Stomach (tissue), 9 donors: ENCODE data around the gene NUDT4. TPM values are rescaled to one million over a fixed set of nuclear protein-coding genes. Genes with fewer than 3 reads are reported as not detected.

Experiments used
- DNase-seq, 2 donors: peaks; one replicate each; pipeline versions ENCODE4 v3.0.0 to v3.0.0-alpha.2; 2013 to 2019
- H3K27ac ChIP-seq, 5 donors: fragments of 200-600 bp in 4 of 5; sonication (generic) in 4 of 5; one replicate each; pipeline ENCODE4 v1.5.1; 2013 to 2019; ENCODE audit warnings: mild to moderate bottlenecking in 1 of 5, moderate library complexity in 1 of 5
- H3K27me3 ChIP-seq, 3 donors: fragments of 200-600 bp; sonication (generic); one replicate each; pipeline ENCODE4 v1.5.1; 2017 to 2019; ENCODE audit warnings: mixed run types in 1 of 3
- H3K36me3 ChIP-seq, 4 donors: fragments of 200-600 bp; sonication (generic); 1 replicate in 3 of 4; 2 replicates in 1 of 4; pipeline ENCODE4 v1.5.1; 2016 to 2019
- H3K4me1 ChIP-seq, 4 donors: fragments of 200-600 bp; sonication (generic); one replicate each; pipeline ENCODE4 v1.5.1; 2016 to 2019
- H3K4me3 ChIP-seq, 4 donors: fragments of 200-600 bp; sonication (generic) in 3 of 4; one replicate each; pipeline ENCODE4 v1.5.1; 2016 to 2019; ENCODE audit warnings: mild to moderate bottlenecking in 1 of 4
- H3K9me3 ChIP-seq, 4 donors: fragments of 200-600 bp; sonication (generic); one replicate each; pipeline ENCODE4 v1.5.1; 2016 to 2019
- EP300 ChIP-seq: sonication (generic); formaldehyde crosslinking; IDR thresholded peaks from one replicate; pipeline ENCODE4 v1.6.1; 2017; ENCODE audit warnings: antibody characterized with exemption
- POLR2A ChIP-seq, 4 donors: fragments of 450-650 bp; IDR thresholded peaks; one replicate each; pipeline ENCODE4 v1.6.1; 2016; ENCODE audit warnings: antibody characterized with exemption in 4 of 4, control low read depth in 2 of 4, mild to moderate bottlenecking in 1 of 4, moderate library complexity in 1 of 4
- POLR2AphosphoS5 ChIP-seq, 3 donors: sonication (generic); formaldehyde crosslinking; IDR thresholded peaks; one replicate each; pipeline ENCODE4 v1.6.1; 2016; ENCODE audit warnings: antibody characterized with exemption in 3 of 3
- WGBS, 5 donors: extraction: QIAGEN DNeasy Blood & Tissue Kit in 3 of 5; methylation state at CpG; one replicate each; pipeline versions ENCODE4 v1.1.5 to v1.1.7; 2013 to 2018; 5-methylcytosine and 5-hydroxymethylcytosine counted together
- intact Hi-C: fragments of 100-400 bp; cut with DNase I; formaldehyde crosslinking; loops from one replicate; pipeline ENCODE4 v1.15.1; 2023; ENCODE audit warnings: low total_unique reads
- polyA plus RNA-seq, 3 donors: library from polyadenylated mRNA; stranded (reverse); fragments of 200-250 nt; gene quantifications; one replicate each; pipeline ENCODE4 v1.2.3, GENCODE V29; 2013
- total RNA-seq, 5 donors: library from RNA; depleted of rRNA; stranded (reverse); fragments of >200 nt; gene quantifications; one replicate each; pipeline versions ENCODE4 v1.1.0 to v1.2.3, GENCODE V29; 2014 to 2016
- TF ChIP-seq, protein P1 (sequence below), 7 experiments: fragments of 450-650 bp in 4 of 7; fragments of 200-600 bp in 3 of 7; sonication (generic) in 3 of 7; IDR thresholded peaks; one replicate each; pipeline ENCODE4 v1.5.1; 2016 to 2019; ENCODE audit warnings: antibody characterized with exemption in 7 of 7, control low read depth in 2 of 7, mild to moderate bottlenecking in 1 of 7
- donor health status: healthy with polysubstance abuse.
- donor health status: Bipolar disorder and iron deficiency.
- donor health status: healthy.

The NUDT4 gene
- total and polyA plus RNA-seq, 8 donors = 17.5 to 77.7 (median 29.4) TPM

DNA sequence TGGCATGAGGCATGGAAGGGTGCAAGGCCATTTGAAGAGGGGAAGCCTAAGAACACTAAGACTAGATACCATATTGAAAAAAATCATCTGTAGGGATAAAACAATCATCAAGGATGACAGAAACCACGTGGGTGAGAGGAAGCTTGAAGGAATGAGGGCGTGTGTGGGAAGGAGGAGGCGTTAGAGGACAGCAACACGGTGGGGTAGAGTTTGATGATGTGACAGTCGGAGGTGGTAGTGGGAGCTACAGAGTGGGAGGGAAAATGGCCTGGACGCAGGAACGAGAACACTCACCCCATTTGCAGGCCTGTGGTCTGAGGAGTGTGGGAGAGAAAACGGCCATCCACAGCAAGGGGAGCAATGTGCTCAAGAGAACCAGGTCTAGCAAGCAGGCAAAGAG, 25.4 kb upstream of the NUDT4 start:
- 76 to 90% (median 80%) methylated on average over 8 of the region's 8 CpGs for WGBS, 5 donors
- Histone ChIP-seq H3K4me3 (no peak overlapping the region), H3K27ac (no peak overlapping the region), H3K27me3 (no peaks in the 10 kb centered on the region), H3K9me3 (no peaks in the 10 kb centered on the region), H3K36me3 (no peaks in the 10 kb centered on the region), H3K4me1 (no peaks in the 10 kb centered on the region)
- DNase-seq = no peak
- intact Hi-C loops = no loop called here
- TF ChIP-seq, protein P1, sequence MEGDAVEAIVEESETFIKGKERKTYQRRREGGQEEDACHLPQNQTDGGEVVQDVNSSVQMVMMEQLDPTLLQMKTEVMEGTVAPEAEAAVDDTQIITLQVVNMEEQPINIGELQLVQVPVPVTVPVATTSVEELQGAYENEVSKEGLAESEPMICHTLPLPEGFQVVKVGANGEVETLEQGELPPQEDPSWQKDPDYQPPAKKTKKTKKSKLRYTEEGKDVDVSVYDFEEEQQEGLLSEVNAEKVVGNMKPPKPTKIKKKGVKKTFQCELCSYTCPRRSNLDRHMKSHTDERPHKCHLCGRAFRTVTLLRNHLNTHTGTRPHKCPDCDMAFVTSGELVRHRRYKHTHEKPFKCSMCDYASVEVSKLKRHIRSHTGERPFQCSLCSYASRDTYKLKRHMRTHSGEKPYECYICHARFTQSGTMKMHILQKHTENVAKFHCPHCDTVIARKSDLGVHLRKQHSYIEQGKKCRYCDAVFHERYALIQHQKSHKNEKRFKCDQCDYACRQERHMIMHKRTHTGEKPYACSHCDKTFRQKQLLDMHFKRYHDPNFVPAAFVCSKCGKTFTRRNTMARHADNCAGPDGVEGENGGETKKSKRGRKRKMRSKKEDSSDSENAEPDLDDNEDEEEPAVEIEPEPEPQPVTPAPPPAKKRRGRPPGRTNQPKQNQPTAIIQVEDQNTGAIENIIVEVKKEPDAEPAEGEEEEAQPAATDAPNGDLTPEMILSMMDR (IDR thresholded peaks at IDR 0.05) = no peak
- TF ChIP-seq EP300 = no peak
- TF ChIP-seq POLR2A (IDR thresholded peaks at IDR 0.05) = no peak
- TF ChIP-seq POLR2AphosphoS5 (IDR thresholded peaks at IDR 0.05) = no peak

DNA sequence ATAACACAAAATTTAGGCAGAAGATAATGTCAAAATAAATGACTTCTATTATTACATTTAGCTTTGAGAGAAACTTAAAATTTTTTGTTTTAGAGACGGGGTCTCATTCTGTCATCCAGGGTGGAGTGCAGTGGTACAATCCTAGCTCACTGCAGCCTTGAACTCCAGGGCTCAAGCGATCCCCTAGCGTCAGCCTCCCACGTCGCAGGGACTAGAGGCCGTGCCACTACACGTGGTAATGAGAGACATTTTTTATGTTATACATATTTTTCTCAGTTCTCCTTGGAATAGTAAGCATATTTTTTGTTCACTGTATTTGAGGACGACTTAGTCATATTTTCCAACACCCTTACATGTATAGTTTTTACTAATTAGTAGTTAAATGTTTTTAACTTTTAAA, 21.5 kb upstream of the NUDT4 start:
- Histone ChIP-seq H3K27ac (no peak overlapping the region), H3K4me3 (no peak overlapping the region), H3K27me3 (no peaks in the 10 kb centered on the region), H3K36me3 (no peaks in the 10 kb centered on the region), H3K9me3 (no peaks in the 10 kb centered on the region), H3K4me1 (peaks cover 0 to 16% (median 0%) of the 10 kb centered on the region in 4 donors)
- intact Hi-C loops = no loop called here
- no peak for DNase-seq
- 91 to 95% (median 92%) methylated on average over 8 of the region's 8 CpGs for WGBS, 5 donors
- no peak for TF ChIP-seq POLR2AphosphoS5 (IDR thresholded peaks at IDR 0.05)
- TF ChIP-seq EP300 = no peak
- TF ChIP-seq, protein P1 (IDR thresholded peaks at IDR 0.05) = no peak
- no peak for TF ChIP-seq POLR2A (IDR thresholded peaks at IDR 0.05)

DNA sequence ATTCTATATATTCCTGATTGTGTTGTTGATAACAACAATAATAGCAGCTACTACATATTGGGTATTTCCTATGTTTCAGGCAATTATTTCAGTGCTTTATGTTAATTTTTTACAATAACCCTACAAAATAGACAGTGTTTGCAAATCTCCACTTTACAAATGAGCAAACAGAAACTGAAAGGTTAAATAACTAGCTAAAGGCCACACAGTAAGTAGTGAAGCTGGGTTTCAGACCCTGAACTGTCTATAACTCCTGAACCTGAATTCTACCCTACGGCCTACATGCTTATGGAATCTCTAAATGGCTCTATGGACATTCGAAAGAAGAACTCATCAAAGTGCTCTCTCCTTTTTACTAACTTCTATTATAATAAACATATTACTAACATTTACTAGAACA, 19.7 kb upstream of the NUDT4 start:
- no peaks in the 10 kb centered on the region for H3K27me3 ChIP-seq
- H3K36me3 ChIP-seq = no peaks in the 10 kb centered on the region
- H3K27ac ChIP-seq = no peak overlapping the region
- TF ChIP-seq POLR2AphosphoS5 (IDR thresholded peaks at IDR 0.05) (no peak), EP300 (no peak), POLR2A (IDR thresholded peaks at IDR 0.05) (no peak)
- TF ChIP-seq, protein P1 (IDR thresholded peaks at IDR 0.05) = no peak
- H3K4me1 ChIP-seq = peaks cover 0 to 16% (median 0%) of the 10 kb centered on the region in 4 donors
- no peaks in the 10 kb centered on the region for H3K9me3 ChIP-seq
- DNase-seq = no peak
- H3K4me3 ChIP-seq = no peak overlapping the region
- intact Hi-C loops = no loop called here
- 92 to 99% (median 97%) methylated on average over 2 of the region's 2 CpGs for WGBS, 5 donors

DNA sequence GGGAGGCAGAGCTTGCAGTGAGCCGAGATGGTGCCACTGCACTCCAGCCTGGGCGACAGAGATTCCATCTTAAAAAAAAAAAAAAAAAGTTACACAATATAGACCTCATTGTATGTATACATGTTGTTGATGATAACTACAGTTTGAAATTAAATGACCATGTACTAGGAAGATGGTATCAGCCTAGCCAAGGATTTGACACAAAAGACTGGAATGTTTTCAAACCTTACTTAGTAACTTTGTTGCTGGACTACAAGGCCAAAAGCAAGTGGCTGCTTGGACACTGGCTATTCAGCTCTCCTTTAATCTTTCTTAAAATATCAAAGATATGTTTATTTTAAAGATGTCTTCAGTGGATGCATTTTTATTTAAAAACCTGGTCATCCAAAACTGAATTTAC, 18.9 kb upstream of the NUDT4 start:
- TF ChIP-seq POLR2A (IDR thresholded peaks at IDR 0.05) (no peak), EP300 (no peak)
- TF ChIP-seq, protein P1 (IDR thresholded peaks at IDR 0.05) = no peak
- H3K27me3 ChIP-seq = no peaks in the 10 kb centered on the region
- peaks cover 0 to 16% (median 0%) of the 10 kb centered on the region in 4 donors for H3K4me1 ChIP-seq
- no peak overlapping the region for H3K27ac ChIP-seq
- intact Hi-C loops = no loop called here
- no peaks in the 10 kb centered on the region for H3K9me3 ChIP-seq
- H3K36me3 ChIP-seq = no peaks in the 10 kb centered on the region
- WGBS, 5 donors = 87 to 100% (median 95%) methylated on average over 2 of the region's 2 CpGs
- no peak for DNase-seq
- no peak overlapping the region for H3K4me3 ChIP-seq
